ENCODE data around the gene ZNF423.

ZNF423 gene

DNA sequence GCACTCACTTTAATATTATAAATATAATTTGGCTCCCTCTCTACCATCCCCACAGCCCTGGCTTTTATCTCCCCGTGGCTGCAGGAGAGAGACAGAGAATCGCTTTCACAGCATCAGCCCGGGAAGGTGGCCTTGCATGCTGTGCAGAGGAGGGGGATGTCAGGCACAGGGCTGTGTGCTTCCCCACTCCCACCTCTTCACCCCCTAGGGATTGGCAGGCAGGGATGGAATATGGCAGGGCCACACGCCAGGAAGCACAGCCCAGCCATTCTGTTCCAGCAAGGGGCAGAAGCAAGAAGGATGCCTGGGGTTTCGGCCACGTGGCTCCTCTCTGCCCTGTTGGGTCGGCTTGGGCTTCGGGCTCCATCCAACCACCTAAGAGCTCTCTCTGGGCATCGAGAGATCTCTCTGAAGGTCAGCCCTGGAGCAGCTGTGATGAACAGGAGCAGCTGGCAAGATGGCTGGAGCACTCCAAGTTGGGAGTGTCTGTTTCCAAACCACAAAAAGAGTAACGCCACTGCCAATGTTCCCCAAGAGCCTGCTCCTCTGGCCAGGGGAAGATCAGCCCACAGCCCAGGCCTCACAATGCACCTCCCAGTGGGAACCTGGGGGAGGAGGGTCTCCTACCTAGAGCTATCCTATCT lies 259.1 kb downstream of the ZNF423 start:
- DNase-seq (ENCODE audit: low read depth), result no peak
- TF ChIP-seq, protein P1, sequence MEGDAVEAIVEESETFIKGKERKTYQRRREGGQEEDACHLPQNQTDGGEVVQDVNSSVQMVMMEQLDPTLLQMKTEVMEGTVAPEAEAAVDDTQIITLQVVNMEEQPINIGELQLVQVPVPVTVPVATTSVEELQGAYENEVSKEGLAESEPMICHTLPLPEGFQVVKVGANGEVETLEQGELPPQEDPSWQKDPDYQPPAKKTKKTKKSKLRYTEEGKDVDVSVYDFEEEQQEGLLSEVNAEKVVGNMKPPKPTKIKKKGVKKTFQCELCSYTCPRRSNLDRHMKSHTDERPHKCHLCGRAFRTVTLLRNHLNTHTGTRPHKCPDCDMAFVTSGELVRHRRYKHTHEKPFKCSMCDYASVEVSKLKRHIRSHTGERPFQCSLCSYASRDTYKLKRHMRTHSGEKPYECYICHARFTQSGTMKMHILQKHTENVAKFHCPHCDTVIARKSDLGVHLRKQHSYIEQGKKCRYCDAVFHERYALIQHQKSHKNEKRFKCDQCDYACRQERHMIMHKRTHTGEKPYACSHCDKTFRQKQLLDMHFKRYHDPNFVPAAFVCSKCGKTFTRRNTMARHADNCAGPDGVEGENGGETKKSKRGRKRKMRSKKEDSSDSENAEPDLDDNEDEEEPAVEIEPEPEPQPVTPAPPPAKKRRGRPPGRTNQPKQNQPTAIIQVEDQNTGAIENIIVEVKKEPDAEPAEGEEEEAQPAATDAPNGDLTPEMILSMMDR (IDR thresholded peaks at IDR 0.05; ENCODE audit: low read depth, low read length, missing control alignments), result no peak
- no peak overlapping the region for H3K4me3 ChIP-seq (ENCODE audit: low read depth, low read length)

DNA sequence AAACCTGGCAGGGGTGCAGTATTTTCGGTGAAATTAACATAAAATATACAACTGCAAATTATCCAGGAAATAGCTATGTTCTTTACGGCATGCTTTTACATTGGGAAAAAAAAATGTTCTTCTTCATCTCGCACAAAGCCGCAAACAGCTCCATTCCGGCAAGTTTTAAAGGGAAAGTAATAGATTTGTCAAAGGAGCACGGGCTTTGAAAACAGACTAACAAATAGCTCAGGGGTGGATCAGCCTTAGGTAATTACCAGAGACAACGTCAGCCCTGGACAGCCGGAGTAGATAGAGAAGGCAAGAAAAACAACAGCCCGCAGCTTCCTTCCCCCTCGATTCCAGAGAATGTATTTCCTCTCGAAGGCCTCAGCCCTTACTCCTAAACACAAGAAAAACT lies 259.8 kb downstream of the ZNF423 start:
- TF ChIP-seq, protein P1 (IDR thresholded peaks at IDR 0.05; ENCODE audit: low read depth, low read length, missing control alignments), result no peak
- DNase-seq (ENCODE audit: low read depth), result no peak
- H3K4me3 ChIP-seq (ENCODE audit: low read depth, low read length), result no peak overlapping the region; the same call in 1 of the 2 replicates

DNA sequence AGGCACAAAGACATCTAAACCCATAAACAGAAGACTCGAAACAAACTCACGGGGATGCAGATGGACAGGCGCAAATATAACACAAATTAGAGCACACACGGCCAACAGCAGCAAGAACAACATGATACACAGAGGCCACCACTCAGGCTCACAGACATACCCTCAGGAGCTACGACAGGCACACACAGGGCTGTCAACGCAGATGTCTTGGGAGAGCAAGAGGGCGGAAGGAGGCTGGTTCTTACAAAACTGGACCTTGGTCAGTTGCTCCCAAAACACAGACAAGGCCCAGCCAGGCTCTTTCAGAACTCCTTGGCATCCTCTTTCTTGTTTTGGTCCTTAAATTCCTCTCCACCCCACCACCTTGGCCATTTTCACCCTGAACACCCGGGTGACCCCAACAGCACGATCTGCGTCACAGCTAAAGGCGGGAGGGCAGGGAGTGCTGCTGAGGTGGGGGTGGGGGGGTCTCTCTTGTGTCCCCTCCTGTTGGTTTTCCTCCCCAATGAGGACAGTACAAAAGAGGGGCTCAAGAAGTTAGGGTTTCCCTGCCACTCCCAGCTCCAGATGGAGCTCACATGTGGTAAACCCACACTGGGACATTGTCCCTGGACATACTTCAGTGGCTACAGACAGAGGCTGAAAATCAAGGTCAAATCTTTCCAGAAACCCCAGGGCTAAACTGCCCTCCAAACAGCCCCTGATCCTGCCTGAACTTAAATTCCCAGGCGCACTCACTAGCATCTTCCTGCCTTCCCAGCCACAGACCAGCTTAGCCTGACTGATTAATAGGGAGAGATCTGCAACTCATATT lies 261.0 kb downstream of the ZNF423 start:
- no peak overlapping the region for H3K4me3 ChIP-seq (ENCODE audit: low read depth, low read length)
- TF ChIP-seq, protein P1 (IDR thresholded peaks at IDR 0.05; ENCODE audit: low read depth, low read length, missing control alignments), result no peak
- DNase-seq (ENCODE audit: low read depth), result no peak

DNA sequence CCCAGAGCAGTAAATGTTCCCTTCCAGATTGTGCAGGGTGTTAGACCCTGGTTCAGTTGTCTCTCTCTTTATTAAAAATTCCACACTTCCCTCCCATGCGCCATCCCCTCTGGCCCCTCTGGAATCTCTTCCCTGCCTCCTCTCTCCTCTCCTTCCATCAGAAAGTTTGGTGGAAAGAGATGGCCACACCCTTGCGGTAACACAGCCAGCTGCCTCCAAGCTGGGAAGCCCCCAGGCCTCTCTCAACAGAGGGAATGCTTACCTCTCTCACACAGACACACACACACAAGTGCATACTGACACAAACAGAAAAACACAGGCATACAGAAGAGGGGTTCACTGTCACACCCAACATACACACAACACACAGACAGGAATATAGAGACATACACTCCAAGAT lies 261.8 kb downstream of the ZNF423 start:
- no peak for DNase-seq (ENCODE audit: low read depth)
- TF ChIP-seq, protein P1 (IDR thresholded peaks at IDR 0.05; ENCODE audit: low read depth, low read length, missing control alignments), result no peak
- H3K4me3 ChIP-seq (ENCODE audit: low read depth, low read length), result no peak overlapping the region

DNA sequence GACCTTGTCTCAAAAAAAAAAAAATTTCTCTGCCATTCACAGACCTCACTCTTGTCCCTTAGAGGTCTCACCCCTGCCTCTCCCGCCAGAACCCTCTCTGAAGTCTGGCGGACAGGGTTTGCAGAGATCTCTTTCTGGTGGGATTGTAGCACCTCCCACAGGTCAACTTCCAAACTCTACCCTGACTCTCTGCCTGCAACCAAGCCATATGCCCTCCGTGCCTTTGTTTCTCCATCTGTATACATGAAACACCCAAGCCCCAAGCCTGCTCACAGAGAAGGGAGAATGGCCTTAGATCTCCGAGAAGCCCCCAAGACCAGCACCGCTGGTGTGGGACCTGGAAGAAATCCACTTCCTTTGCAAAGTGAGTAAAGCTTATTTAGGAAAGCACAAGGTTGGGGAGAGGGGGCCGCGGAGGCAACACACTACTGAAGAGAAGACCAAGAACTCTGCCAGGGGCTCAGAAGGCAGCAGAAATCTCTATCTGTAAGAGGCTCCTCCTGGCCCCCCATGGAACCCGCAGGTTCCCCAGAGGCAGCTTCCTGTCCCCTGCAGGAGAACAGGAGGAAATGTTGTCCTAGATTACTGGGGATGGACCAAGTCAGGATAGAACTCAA lies 262.4 kb downstream of the ZNF423 start:
- no peak for DNase-seq (ENCODE audit: low read depth)
- TF ChIP-seq, protein P1 (IDR thresholded peaks at IDR 0.05; ENCODE audit: low read depth, low read length, missing control alignments), result peak; percentile 28
- H3K4me3 ChIP-seq (ENCODE audit: low read depth, low read length), result no peak overlapping the region

DNA sequence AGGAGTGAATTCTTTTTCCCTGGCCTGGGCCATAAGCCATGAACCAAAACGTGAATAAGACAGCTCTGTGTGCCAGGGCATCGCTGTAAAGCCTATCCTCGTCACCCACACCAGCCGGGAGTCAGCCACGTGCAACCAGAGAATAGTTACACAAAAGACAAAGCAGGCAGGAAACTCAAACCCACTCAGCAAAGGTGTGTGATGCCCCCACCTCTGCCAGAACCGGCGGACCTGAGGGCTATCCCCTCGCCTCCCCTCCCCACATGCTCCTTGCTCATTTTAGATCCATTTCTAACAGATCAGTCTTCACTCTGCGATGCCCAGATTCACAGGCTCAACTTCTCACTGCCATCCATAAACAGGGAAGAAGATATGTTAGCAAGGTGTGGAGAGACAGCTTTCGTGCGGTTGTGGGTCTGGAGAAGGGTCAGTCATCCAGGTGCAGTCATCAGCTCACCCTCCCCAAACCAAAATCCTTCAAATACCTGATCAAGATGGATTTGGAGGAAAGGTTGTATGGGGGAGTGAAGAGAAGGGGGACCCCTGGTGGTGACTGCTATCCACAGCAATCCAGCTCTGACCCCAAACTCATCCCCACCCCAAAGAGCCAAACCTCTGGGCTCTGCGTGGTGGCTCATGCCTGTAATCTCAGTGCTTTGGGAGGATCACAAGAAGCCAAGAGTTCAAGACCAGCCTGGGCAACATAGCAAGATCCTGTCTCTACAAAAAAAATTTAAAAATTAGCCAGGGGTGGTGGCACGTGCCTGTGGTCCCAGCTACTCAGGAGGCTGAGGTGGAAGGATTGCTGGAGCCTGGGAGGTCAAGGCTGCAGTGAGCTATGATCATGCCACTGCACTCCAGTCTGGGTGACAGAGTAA lies 263.1 kb downstream of the ZNF423 start:
- no peak for DNase-seq (ENCODE audit: low read depth)
- TF ChIP-seq, protein P1 (IDR thresholded peaks at IDR 0.05; ENCODE audit: low read depth, low read length, missing control alignments), result peak; percentile 97
- H3K4me3 ChIP-seq (ENCODE audit: low read depth, low read length), result no peak overlapping the region

Measured in GM12864 (cell line).